ENCODE results near the gene ANKS1A.
"Not testable (repeated sequence)": the region's sequence is repeated elsewhere in the genome, so short reads cannot be mapped to it uniquely, and the experiment has no call there.

The ANKS1A gene

DNA sequence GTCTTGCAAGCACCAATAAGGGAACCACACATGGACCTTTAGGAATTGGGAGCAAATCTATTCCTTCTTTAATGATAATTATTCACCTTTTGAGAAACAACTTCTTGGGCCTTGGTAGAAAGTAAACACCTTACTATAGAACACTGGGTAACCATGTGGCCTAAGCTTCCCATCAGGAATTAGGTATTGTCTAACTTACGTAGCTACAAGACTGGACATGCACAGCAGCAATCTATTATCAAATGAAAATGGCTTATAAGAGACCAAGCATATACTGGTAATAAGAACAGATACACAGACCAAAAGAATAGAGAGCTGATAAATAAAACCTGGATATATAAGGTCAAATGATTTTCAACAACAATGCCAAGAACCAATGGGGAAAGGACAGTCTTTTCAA is 235.3 kb downstream of the ANKS1A start:
- no peaks in the 10 kb centered on the region for H3K27me3 ChIP-seq (replicated peaks)
- TF ChIP-seq, protein P1, sequence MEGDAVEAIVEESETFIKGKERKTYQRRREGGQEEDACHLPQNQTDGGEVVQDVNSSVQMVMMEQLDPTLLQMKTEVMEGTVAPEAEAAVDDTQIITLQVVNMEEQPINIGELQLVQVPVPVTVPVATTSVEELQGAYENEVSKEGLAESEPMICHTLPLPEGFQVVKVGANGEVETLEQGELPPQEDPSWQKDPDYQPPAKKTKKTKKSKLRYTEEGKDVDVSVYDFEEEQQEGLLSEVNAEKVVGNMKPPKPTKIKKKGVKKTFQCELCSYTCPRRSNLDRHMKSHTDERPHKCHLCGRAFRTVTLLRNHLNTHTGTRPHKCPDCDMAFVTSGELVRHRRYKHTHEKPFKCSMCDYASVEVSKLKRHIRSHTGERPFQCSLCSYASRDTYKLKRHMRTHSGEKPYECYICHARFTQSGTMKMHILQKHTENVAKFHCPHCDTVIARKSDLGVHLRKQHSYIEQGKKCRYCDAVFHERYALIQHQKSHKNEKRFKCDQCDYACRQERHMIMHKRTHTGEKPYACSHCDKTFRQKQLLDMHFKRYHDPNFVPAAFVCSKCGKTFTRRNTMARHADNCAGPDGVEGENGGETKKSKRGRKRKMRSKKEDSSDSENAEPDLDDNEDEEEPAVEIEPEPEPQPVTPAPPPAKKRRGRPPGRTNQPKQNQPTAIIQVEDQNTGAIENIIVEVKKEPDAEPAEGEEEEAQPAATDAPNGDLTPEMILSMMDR (IDR thresholded peaks at IDR 0.05; ENCODE audit: low read depth, low read length, missing control alignments) = no peak
- H3K4me3 ChIP-seq (ENCODE audit: low read depth, low read length) = no peak overlapping the region
- no peak overlapping the region for H3K27ac ChIP-seq
- DNase-seq = no peak
- H3K36me3 ChIP-seq (replicated peaks) = no peaks in the 10 kb centered on the region
- in situ Hi-C loops (cut with HindIII; ENCODE audit: low pct_ligation_motif_present, low sequenced_read_pairs) = no loop called here

DNA sequence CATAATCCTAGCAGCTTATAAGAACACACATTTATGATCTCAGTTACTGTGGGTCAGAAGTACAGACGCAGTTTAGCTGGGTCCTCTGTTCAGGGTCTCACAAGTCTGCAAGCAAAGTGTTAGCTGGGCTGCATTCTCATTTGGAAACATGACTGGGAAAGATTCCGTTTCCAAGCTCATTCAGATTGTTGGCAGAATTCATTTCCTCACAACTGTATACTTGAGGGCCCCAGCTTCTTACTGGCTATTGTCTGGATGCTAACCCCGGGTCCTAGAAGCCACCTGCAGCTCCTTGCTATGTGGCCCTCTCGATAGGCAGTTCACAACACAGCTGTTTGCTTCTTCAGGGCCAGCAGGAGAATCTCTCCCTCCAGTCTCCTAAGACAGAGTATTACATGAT is 239.0 kb downstream of the ANKS1A start:
- H3K27ac ChIP-seq = no peak overlapping the region
- no peaks in the 10 kb centered on the region for H3K27me3 ChIP-seq (replicated peaks)
- in situ Hi-C loops (cut with HindIII; ENCODE audit: low pct_ligation_motif_present, low sequenced_read_pairs) = loop anchor here (25.0 kb wide), 1 partner anchor 109 kb away; no protein-coding TSS in a partner anchor
- no peak for DNase-seq
- no peak overlapping the region for H3K4me3 ChIP-seq (ENCODE audit: low read depth, low read length)
- H3K36me3 ChIP-seq (replicated peaks) = no peaks in the 10 kb centered on the region
- TF ChIP-seq, protein P1 (IDR thresholded peaks at IDR 0.05; ENCODE audit: low read depth, low read length, missing control alignments) = no peak

DNA sequence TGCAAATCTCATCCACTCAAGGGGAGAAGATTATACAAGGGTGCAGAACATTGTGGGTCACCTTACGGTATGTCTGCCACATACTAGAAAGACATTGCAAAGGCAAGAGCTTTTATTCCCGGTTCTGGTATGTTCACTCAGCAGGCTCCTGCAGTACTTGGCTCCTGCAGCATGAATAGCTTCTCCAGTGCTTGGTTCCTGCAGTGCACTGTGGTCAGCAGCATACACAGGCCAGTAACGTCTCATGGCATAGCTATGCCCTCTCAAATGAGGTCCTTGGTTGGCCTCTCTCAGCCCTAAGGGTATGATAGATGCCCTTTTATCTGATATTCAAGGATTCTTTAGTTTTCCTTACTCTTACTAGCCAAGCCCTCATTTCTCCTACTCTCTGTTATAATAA is 239.4 kb downstream of the ANKS1A start:
- in situ Hi-C loops (cut with HindIII; ENCODE audit: low pct_ligation_motif_present, low sequenced_read_pairs) = loop anchor here (25.0 kb wide), 1 partner anchor 109 kb away; no protein-coding TSS in a partner anchor
- peak; percentile 34 for DNase-seq
- no peaks in the 10 kb centered on the region for H3K27me3 ChIP-seq (replicated peaks)
- TF ChIP-seq, protein P1 (IDR thresholded peaks at IDR 0.05; ENCODE audit: low read depth, low read length, missing control alignments) = no peak
- H3K27ac ChIP-seq = no peak overlapping the region
- H3K4me3 ChIP-seq (ENCODE audit: low read depth, low read length) = no peak overlapping the region
- H3K36me3 ChIP-seq (replicated peaks) = no peaks in the 10 kb centered on the region

DNA sequence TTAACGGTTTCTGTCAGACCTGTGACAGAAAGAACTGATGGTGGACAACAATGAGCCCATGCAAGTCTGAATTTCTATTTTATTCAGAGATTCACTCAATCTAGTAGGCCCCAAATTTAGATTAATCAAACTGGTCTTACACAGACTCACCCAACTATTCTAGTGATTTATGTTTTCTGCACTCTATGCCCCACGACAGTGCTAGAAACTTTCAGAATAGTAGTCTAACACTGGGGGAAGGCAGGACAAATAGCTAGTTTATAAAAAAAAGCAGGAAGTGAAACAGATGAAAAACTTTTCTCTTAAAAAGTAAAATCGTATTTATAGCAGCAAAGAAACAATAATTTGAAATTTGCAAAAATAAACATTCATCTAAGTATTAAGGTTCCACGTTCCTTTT is 247.1 kb downstream of the ANKS1A start:
- in situ Hi-C loops (cut with HindIII; ENCODE audit: low pct_ligation_motif_present, low sequenced_read_pairs) = loop anchor here (25.0 kb wide), 1 partner anchor 101 kb away; no protein-coding TSS in a partner anchor
- DNase-seq = no peak
- Histone ChIP-seq H3K27ac (no peak overlapping the region), H3K27me3 (replicated peaks) (no peaks in the 10 kb centered on the region), H3K36me3 (replicated peaks) (no peaks in the 10 kb centered on the region), H3K4me3 (ENCODE audit: low read depth, low read length) (no peak overlapping the region)
- TF ChIP-seq, protein P1 (IDR thresholded peaks at IDR 0.05; ENCODE audit: low read depth, low read length, missing control alignments) = no peak

DNA sequence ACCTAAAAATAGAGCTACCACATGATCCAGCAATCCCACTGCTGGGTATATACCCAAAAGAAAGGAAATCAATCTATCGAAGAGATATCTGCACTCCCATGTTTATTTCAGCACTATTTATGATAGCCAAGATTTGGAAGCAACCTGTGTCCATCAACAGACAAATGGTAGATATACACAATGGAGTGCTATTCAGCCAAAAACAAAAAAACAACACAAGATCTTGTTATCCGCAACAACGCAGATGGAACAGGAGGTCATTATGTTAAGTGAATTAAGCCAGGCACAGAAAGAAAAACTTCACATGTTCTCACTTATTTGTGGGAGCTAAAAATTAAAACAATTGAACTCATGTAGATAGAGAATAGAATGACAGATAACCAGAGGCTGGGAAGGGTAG is 249.1 kb downstream of the ANKS1A start:
- H3K36me3 ChIP-seq (replicated peaks); DNase-seq; H3K27ac ChIP-seq; H3K27me3 ChIP-seq (replicated peaks); H3K4me3 ChIP-seq (ENCODE audit: low read depth, low read length): not testable (repeated sequence)
- in situ Hi-C loops (cut with HindIII; ENCODE audit: low pct_ligation_motif_present, low sequenced_read_pairs) = loop anchor here (25.0 kb wide), 1 partner anchor 99 kb away; no protein-coding TSS in a partner anchor

DNA sequence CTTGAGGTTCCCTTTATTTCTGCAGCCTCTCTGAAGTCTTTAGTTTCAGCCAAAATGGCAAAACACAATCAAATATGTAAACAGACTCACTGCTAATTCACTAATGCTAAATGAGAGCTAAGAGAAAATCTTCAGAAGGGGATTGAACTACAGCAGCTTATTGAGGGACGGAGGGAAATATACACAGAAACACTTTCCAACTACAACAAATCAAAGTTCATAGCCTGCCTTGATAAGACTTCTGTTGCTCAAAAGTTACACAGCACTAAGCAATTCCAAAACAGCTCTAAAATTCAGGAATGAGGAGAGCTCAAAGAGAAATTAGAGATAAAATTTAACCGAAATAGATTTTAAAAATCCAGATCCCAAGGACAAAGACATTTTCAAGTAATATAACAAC is 250.4 kb downstream of the ANKS1A start:
- Histone ChIP-seq H3K27me3 (replicated peaks) (no peaks in the 10 kb centered on the region), H3K4me3 (ENCODE audit: low read depth, low read length) (no peak overlapping the region), H3K36me3 (replicated peaks) (no peaks in the 10 kb centered on the region), H3K27ac (no peak overlapping the region)
- DNase-seq = no peak
- in situ Hi-C loops (cut with HindIII; ENCODE audit: low pct_ligation_motif_present, low sequenced_read_pairs) = loop anchor here (25.0 kb wide), 1 partner anchor 98 kb away; no protein-coding TSS in a partner anchor
- TF ChIP-seq, protein P1 (IDR thresholded peaks at IDR 0.05; ENCODE audit: low read depth, low read length, missing control alignments) = no peak

All from brain microvascular endothelial cell (primary cell).